HUDEP-2 (cell line): ENCODE measurements around the gene CCDC178.

Experiments used
- DNase-seq, 76 experiments: peaks; one replicate each; lab custom pipeline; 2025; ENCODE audit not compliant: unreplicated experiment in 76 of 76; lab: John Stamatoyannopoulos, UW

CCDC178 gene

GRCh38 chr18:32922951-32923430 lies 517.5 kb downstream of the CCDC178 start:
- no peak for DNase-seq

GRCh38 chr18:32920796-32921787 lies 519.4 kb downstream of the CCDC178 start:
- no peak for DNase-seq

GRCh38 chr18:32919799-32920198 lies 520.7 kb downstream of the CCDC178 start:
- peak in 38 of 76 experiments; percentile 0 to 75 (median 20) for DNase-seq

GRCh38 chr18:32918692-32919250 lies 521.8 kb downstream of the CCDC178 start:
- DNase-seq: no peak

- no peak for DNase-seq
Observed at GRCh38 chr18:32915516-32915915, 525.0 kb downstream of the CCDC178 start.

- DNase-seq: no peak
Observed at GRCh38 chr18:32911660-32912284, 528.7 kb downstream of the CCDC178 start.

GRCh38 chr18:32910694-32911296 lies 529.7 kb downstream of the CCDC178 start:
- no peak for DNase-seq

GRCh38 chr18:32909798-32910561 lies 530.5 kb downstream of the CCDC178 start:
- no peak for DNase-seq

GRCh38 chr18:32908424-32908805 lies 532.1 kb downstream of the CCDC178 start:
- DNase-seq: no peak

GRCh38 chr18:32907648-32908423 lies 532.7 kb downstream of the CCDC178 start:
- DNase-seq: no peak

- DNase-seq: no peak
Observed at GRCh38 chr18:32907311-32907585, 533.3 kb downstream of the CCDC178 start.

- no peak for DNase-seq
Observed at GRCh38 chr18:32906506-32907310, 533.8 kb downstream of the CCDC178 start.

GRCh38 chr18:32905651-32906050 lies 534.9 kb downstream of the CCDC178 start:
- no peak for DNase-seq

GRCh38 chr18:32902568-32903330 lies 537.8 kb downstream of the CCDC178 start:
- DNase-seq: no peak

- no peak for DNase-seq
Observed at GRCh38 chr18:32899819-32900218, 540.7 kb downstream of the CCDC178 start.

GRCh38 chr18:32896776-32897547 lies 543.6 kb downstream of the CCDC178 start:
- no peak for DNase-seq

- peak in 2 of 76 experiments; percentile 8 to 14 for DNase-seq
Observed at GRCh38 chr18:32893915-32894314, 546.6 kb downstream of the CCDC178 start.
